ENCODE data around the gene FAM241A.
"Not testable (repeated sequence)": the region's sequence is repeated elsewhere in the genome, so short reads cannot be mapped to it uniquely, and the experiment has no call there.

FAM241A gene

DNA sequence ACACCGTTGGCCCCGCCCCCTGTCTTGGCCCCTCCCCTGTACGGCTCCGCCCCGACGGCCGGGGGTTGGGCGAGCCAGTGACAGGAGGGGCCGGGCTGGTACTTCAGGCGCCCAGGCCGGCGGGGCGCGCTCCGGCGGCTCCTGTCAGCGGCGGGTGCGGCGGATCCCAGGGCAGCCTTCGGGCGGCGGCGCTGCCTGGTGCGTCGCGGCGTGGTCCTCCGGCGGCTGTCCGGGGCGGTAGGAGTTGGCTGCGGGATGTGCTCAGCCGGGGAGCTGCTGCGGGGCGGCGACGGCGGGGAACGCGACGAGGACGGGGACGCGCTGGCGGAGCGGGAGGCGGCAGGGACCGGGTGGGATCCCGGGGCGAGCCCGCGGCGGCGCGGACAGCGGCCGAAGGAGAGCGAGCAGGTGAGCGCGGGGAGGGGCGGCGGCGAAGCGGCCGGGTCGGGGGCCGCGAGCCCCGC is at the start of gene FAM241A:
TSS of gene FAM241A (plus strand) at position 129 of the 464 bp plus-strand sequence. CDS start at position 256, 127 bp downstream.
- in situ Hi-C loops (cut with MboI; ENCODE audit: low sequenced_read_pairs): no loop called here

DNA sequence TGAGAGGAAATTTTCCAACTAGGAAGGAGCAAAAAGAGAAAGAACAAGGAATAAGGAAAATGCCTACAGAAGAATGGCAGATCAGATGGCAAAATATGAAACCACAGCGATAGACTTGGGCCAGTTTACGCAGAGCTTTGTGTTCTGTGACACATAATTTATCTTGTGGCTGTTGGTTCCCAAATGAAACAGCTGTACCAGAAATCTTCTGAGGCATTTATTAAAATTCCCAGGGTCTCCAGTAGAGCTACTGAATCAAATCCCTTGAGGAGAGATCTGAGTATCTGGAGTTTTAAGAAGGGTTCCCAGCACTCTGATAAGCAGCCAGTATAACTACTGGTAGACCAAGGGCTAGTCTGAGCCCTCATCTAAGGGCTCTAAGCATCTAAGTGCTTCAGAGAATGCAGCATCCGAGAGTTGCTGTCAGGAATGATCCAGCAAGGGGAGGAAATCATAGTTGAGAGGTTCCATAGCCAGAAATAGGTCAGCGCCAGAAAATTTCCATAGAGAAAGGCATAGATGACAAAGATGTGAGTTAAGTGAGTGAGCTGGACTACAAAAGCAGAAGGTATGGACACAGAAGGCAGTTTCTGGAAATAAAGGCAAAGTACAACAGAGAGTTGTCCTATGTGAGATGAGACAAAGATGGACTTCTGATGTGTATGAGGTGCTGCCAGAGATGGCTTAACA is 46.3 kb upstream of the FAM241A start:
- in situ Hi-C loops (cut with MboI; ENCODE audit: low sequenced_read_pairs): no loop called here

DNA sequence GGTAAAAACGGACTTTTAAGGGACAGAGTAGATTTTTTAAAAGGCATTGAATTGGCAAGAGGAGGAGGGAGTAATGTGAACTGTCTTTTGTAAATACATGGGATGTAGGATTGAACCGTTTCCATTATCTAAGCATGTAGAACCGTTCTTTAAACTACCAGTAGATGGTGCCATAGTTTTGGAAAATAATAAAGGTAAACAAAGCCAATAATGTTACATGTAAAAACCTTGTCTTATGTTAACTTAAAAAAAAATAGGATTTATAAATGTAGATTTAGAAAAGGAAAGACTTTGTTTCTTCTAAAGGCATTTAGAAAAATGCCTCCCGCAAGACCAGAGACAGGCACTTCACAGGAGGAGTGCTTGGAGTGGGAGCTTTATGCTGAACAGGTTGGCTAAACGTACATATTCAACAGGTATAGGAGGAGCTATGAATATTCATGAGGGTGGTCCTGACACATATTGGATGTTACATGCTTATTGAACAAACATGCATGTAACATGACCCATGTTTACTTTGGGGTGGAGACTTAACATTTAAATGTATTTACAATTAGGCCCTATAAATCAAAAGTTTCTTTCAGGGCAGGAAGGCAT is 45.5 kb upstream of the FAM241A start:
- in situ Hi-C loops (cut with MboI; ENCODE audit: low sequenced_read_pairs): no loop called here

DNA sequence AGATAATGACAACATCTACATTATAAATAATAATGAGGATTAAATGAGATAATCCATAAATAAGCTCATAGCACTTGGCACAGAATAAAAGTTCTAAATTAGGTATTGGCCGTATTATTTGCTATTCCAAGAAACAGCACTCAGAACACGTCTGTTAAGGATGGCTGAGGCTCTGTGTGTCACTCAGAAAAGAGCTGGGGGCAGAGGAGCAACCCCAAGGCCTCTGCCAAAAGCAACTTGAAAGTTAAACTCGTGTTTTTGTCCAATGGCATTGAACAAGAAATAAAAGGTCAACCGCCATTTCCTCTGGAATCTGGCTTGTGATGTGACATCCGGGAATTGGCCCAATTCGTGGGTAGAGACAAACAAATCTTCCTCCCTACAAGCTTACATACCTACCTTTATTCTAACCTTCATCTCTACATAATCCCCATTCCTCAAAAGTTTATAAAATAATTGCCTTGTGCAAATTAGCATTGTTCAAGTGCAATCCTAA is 42.3 kb upstream of the FAM241A start:
- in situ Hi-C loops (cut with MboI; ENCODE audit: low sequenced_read_pairs): no loop called here

DNA sequence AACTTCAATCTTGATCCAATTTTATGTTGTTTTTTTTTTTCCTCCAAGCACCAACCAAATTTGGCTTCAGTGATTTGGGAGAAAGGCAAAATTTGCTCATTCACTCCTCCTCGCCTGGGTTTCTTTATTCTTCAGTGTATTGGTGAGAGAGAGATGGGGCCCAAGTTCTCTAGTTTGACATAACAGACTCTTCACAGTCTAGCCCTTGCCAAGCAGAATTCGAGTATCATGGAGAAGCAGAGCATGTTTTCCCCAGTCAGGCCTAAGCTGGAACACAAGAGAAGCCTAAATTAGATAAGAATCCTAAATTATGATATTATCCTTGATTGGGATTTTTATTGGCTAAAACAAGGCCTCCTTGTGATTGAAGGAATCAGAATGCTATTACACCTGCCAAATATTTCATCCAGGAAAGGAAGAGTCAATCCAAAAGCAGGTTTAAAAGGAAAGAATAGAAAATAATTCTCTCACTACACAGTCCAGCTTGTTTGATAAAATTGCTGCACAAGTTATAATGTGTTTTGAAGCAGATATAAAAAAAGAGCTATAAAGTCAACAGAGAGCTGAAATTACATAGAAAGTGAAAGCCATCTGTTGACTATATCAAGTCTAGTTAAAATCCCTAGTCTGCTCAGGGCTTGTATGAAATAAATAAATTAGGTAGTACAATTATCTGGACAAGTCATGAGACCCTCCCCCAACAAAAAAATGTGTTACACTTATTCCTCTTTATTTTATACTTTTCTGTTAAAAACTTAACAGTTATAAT is 39.9 kb upstream of the FAM241A start:
- in situ Hi-C loops (cut with MboI; ENCODE audit: low sequenced_read_pairs): no loop called here

DNA sequence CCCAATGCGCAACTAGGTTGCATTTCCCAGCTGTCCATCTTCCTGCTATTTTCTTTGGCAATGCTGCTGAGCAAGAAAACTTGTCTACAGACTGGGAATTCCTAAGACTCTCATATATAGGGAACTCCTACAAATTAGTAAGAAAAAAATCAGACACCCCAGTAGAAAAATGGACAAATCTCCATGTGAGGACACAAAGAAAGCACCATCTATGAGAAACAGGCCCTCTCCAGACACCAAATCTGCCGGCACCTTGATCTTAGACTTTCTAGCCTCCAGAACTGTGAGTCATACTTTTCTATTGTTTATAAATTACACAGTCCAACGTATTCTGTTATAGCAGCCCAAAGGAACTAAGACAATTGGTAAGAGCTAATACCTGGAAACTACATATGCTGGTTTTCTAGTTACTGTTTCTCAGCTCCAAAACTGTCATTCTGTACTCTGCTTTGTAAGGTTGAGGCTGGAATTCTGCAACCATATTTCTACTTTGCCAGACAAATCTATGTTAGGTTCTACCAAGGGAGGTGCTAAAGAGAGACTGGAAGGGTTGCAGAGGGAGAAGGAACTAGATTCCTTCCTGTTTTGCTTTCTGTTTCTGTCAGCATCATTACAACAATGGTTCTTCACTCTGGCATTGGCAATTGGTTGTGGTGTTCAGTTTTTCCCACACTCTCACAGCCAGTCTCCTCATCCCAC is 35.7 kb upstream of the FAM241A start:
- in situ Hi-C loops (cut with MboI; ENCODE audit: low sequenced_read_pairs): no loop called here

DNA sequence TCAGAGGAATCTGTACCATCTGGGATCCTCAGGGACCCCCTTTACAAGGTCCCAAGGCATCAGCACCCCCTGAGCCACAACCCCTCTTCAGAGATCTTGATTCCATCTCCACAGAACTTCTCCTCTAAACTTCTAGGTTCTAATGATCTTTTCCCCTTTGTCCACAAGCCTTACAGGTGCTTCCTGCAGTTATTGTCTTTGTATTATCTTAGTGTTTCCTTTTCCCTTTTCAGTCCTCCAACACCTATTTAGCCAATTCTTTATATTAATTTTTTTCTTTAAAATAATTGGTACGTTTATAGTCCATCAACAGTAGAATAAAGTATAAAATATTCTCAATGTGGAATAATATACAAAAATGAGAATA is 35.2 kb upstream of the FAM241A start:
- in situ Hi-C loops (cut with MboI; ENCODE audit: low sequenced_read_pairs): no loop called here

DNA sequence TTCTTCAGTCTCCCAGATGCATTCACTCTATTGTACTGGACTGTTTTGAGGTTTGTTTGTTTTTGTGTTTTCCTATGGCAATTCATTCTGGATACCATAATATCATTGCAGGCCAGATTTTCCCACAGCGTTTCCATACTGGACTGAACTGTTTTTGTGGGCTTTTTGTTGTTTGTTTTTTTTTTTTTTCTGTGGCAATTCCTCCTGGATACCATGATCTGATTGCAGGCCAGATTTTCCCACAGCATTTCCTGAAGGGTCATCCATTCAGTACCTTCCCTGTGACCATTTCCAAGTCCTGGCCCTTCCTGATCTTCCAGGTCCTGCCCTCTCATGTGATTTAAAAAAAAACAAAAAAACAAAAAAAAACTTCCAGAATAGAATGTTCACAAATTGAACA is 33.9 kb upstream of the FAM241A start:
- in situ Hi-C loops (cut with MboI; ENCODE audit: low sequenced_read_pairs): no loop called here

DNA sequence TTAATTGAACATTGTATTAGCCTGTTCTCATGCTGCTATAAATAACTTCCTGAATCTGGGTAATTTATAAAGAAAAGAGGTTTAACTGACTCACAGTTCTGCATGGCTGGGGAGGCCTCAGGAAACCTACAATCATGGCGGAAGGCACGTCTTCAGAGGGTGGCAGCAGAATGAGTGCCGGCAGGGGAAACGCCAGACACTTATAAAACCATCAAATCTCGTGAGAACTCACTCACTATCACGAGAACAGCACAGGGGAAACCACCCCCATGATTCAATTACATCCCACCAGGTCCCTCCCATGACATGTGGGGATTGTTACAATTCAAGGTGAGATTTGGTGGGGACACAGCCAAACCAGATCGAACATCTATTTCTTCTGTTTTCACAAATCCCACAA is 33.2 kb upstream of the FAM241A start:
- in situ Hi-C loops (cut with MboI; ENCODE audit: low sequenced_read_pairs): not testable (repeated sequence)

DNA sequence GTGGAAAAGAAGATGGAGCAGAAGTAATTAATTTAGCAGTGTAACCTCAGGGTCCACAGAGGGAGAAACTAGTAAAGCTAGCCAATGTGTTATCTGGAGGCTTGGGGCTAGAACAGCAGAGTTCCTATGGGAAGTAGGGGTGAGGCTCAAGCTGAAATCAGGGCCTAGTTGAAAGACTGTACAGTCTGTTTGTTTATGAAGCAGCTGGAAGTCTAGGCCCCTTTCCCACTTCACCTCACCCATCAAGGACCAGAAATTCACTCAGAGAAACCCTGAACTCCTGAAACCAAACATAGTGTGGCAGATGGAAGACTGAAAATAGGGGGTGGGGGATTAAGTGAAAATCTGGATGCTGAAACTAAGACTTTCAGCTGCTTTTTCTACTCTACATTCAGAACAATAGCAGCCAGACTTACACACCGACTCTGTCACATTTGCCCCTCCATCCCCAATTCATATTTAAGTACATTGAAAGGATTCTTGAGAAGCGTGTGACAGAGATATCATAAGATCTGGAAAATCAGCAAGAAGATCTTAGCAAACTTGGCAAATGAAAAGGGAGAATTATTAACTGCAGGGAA is 32.6 kb upstream of the FAM241A start:
- in situ Hi-C loops (cut with MboI; ENCODE audit: low sequenced_read_pairs): no loop called here

DNA sequence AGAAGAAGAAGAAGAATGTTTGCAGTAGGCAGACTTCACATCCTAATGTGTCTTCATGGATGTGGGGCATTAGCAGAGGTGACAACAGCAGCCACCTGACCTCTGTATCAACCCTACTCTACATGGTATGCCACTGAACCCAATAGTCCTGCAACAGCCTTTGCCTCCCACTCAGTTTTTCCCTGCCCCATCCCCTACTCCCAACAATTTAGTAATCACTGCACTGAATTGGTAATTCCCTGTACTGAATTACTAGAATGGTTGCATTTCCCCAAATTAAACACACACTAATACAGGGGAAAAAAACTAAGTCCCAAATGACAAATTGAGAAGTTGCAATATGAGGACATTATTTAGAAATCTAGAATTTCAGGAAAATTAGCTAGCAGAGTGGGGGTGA is 31.4 kb upstream of the FAM241A start:
- in situ Hi-C loops (cut with MboI; ENCODE audit: low sequenced_read_pairs): no loop called here

DNA sequence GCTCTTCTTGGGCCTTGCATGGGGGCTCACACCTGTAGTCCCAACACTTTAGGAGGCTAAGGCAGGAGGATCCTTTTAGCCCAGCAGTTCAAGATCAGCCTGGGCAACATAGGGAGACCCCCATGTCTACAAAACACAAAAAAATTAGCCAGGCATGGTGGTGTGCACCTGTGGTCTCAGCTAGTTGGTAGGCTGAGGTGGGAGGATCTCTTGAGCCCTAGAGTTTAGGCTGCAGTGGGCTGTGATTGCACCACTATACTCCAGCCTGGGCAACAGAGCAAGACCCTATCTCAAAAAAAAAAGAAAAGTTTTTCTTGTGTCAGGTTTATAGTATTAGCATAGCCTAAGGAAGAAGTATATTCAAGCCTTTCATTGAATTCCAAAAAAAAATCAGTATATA is 30.8 kb upstream of the FAM241A start:
- in situ Hi-C loops (cut with MboI; ENCODE audit: low sequenced_read_pairs): no loop called here

DNA sequence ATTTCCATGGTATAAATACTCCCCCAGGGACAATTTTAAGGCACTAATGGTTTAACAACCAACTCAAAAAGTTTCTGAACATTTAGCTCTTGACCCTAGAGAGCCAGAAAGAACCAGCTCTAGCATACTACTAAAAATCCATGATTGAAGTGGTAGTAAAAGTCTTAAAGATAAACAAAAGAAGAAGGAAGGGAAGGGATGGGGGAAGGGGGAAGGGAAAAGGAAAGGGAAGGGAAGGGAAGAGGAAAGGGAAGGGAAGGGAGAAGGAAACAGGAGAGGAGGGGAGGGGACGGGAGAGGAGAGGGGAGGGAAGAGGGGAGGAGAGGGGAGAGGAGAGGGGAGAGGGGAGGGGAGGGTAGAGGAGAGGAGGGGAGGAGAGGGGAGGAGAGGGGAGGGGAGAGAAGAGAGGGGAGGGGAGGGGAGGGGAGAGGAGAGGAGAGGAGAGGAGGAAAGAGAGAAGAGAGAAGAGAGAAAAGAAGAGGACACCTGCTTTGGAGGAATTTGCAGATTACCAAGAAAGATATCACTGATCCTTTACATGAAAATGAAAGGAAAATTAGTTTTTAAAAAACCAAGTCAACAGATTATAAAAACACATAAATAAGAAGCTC is 26.4 kb upstream of the FAM241A start:
- in situ Hi-C loops (cut with MboI; ENCODE audit: low sequenced_read_pairs): no loop called here

DNA sequence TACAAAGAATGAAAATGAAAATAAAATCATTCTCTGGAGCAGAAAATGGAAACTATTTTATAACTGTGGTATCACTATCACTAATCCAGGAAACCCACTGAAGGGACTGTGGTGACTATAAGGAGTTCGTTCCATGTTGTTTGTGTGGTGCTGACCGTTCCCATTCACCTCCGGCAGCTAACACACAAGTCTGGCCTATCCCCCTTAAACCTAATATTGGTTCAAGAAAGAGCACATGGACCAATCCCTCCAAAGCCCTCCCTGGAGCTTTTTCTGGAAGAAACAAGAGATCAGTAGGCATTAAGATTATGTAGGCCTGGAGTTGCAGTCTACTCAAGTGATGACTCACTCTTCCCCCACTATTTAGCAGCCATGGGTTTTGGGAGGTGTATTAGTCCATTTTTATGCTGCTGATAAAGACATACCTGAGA is 25.9 kb upstream of the FAM241A start:
- in situ Hi-C loops (cut with MboI; ENCODE audit: low sequenced_read_pairs): no loop called here

DNA sequence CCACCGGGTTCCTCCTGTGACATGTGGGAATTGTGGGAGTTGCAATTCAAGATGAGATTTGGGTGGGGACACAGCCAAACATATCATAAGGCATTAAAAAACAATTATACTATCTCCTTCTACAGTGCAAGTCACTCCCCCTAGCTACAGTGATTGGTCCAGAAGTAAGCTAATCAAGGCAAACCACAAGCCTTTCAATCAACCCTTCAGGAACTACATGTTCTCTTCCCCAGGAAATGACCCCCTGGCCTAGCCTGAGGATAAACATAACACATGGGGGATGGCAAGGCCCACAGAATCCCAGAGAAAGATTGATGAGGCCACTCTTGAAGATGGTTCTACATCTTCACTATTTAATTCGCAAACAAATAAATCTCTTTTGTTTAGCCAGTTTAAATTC is 25.2 kb upstream of the FAM241A start:
- in situ Hi-C loops (cut with MboI; ENCODE audit: low sequenced_read_pairs): no loop called here

DNA sequence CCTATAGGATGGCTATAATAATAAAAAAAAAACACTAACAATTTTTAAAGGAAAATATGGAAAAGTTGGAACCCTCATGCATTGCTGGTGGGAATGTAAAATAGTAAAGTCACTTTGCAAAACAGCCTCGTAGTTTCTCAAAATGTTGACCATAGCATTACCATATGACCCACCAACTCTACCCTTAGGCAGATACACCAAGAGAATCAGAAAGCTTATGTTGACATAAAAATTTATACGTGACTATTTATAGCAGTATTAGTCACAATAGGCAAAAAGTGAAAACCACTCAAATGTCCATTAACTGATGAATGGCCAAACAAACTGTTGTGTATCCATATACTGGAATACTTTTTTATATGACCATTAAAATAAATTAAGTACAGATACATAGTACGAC is 19.8 kb upstream of the FAM241A start:
- in situ Hi-C loops (cut with MboI; ENCODE audit: low sequenced_read_pairs): no loop called here

DNA sequence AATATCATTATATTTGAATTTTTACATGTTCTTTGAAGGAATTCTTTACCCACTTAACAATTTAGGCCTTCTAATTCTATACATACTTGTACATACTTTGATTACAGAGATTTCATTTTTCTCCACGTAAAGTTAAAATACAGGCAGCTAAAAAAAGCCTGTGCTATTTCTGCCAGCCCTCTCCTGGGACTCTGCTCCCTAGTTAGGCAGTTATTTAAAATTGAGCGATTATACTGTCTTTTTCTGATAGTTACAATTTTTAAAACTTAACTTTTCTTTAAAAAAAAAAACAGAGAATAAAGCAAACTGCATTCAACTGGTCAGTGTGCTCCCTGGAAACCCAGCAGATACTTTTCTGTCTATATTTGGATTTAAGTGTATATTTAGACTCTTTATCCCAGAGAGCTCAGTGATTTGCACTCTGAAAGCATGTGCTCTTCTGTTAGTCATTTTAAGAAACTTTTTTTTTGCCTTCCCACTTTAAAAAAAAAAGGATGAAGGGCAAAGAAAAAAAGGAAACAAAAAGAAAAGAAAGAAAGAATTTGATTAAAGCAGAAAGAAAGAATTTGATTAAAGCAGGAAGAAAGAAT is 18.1 kb upstream of the FAM241A start:
- in situ Hi-C loops (cut with MboI; ENCODE audit: low sequenced_read_pairs): no loop called here

DNA sequence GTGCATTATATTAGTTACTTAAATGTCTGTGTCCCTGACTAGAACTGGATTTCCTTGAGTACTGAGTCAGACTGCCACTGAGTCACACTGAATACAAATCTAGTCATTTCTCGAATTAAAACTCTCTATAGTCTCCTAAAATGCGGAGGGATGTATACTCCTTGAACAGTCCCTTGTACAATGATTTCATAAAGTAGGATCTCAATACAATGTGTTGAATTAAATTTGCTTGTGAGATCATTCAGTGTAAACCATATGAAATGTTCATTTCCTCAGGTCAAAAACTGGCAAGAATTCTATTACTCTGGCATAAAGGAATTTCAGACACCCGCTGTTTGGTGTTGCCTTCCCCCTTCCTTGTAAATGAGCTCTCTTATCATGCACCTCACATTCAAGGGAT is 17.5 kb upstream of the FAM241A start:
- in situ Hi-C loops (cut with MboI; ENCODE audit: low sequenced_read_pairs): no loop called here

DNA sequence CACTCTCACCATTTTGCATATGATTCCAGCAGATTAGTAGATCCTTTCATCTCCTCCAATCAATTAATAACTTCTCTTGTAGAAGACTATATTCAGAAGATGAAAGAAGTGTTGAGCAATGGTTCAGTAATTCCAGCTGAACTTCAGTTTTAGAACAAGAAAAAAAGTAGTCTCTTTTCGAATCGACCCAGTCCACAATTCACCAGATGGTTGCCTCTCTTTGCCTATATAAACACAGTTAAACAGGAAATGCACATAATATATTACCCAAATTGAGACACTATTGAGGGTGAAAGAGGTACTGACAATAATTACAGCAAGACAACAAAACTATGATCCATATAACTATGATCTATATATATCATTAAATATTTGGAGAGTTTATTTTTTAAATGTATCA is 16.8 kb upstream of the FAM241A start:
- in situ Hi-C loops (cut with MboI; ENCODE audit: low sequenced_read_pairs): no loop called here

DNA sequence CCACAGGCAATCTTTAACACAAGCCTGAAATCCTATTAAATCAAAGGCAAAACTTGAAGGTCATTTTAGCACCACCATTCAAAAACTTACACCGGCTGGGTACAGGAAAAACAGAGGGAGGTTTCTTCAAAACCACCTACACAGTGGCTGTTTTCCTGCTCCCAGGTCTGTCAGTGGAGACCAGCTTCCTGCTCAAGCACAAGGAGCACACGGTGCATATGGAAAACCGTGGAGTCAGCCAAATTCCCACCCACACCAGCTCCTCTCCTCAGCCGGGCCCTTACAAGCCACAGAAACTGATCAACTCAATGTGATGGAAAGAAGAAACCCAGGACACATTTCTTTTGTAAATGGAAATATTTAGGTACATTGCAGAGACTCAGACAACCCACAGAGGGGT is 14.3 kb upstream of the FAM241A start:
- in situ Hi-C loops (cut with MboI; ENCODE audit: low sequenced_read_pairs): no loop called here

Measured in hTERT RPE-1 (cell line).